Neutrophil (primary cell): ENCODE measurements around the gene TSHR.
"Not testable (repeated sequence)": the region's sequence is repeated elsewhere in the genome, so short reads cannot be mapped to it uniquely, and the experiment has no call there.

ENCODE experiments used
- H3K27ac ChIP-seq: fragments of 200-600 bp; sonication (generic); 2 replicates; pipeline ENCODE4 v1.5.1; 2016; ENCODE audit warnings: mild to moderate bottlenecking, moderate library complexity
- H3K27me3 ChIP-seq: fragments of 200-600 bp; sonication (generic); 2 replicates; pipeline ENCODE4 v1.6.0; 2016; ENCODE audit warnings: mild to moderate bottlenecking
- H3K36me3 ChIP-seq: fragments of 200-600 bp; sonication (generic); 2 replicates; pipeline ENCODE4 v1.5.1; 2017
- H3K4me1 ChIP-seq, 2 experiments: fragments of 200-600 bp in 1 of 2; sonication (generic) in 1 of 2; 1 replicate in 1 of 2; 2 replicates in 1 of 2; pipeline versions ENCODE4 v1.5.1 to v1.6.1; 2013 to 2016; ENCODE audit warnings: low read depth in 1 of 2, low read length in 1 of 2, mild to moderate bottlenecking in 1 of 2, moderate library complexity in 1 of 2; ENCODE audit not compliant: control insufficient read depth in 1 of 2, insufficient read depth in 1 of 2
- H3K4me3 ChIP-seq, 2 experiments: fragments of 200-600 bp in 1 of 2; sonication (generic) in 1 of 2; 1 replicate in 1 of 2; 2 replicates in 1 of 2; pipeline ENCODE4 v1.5.1; 2013 to 2016; ENCODE audit warnings: low read depth in 1 of 2, low read length in 1 of 2, mild to moderate bottlenecking in 1 of 2, moderate library complexity in 1 of 2
- H3K9me3 ChIP-seq: fragments of 200-600 bp; sonication (generic); 2 replicates; pipeline ENCODE4 v1.5.1; 2016
- CTCF ChIP-seq: fragments of 200-600 bp; sonication (generic); IDR thresholded peaks from 2 replicates; pipeline ENCODE4 v1.5.1; 2016; ENCODE audit warnings: antibody characterized with exemption

Gene TSHR

GRCh38 chr14:81102217-81102616, 146.8 kb downstream of the TSHR start:
- no peak for TF ChIP-seq CTCF
- H3K9me3 ChIP-seq, result no peaks in the 10 kb centered on the region
- no peak overlapping the region for H3K4me3 ChIP-seq
- H3K27ac ChIP-seq, result no peak overlapping the region
- H3K36me3 ChIP-seq, result no peaks in the 10 kb centered on the region
- H3K4me1 ChIP-seq, result no peaks in the 10 kb centered on the region
- no peaks in the 10 kb centered on the region for H3K27me3 ChIP-seq

GRCh38 chr14:81103443-81103842, 148.0 kb downstream of the TSHR start:
- no peak overlapping the region for H3K27ac ChIP-seq
- H3K27me3 ChIP-seq, result no peaks in the 10 kb centered on the region
- H3K36me3 ChIP-seq, result no peaks in the 10 kb centered on the region
- no peak overlapping the region for H3K4me3 ChIP-seq
- no peaks in the 10 kb centered on the region for H3K9me3 ChIP-seq
- no peak for TF ChIP-seq CTCF
- H3K4me1 ChIP-seq, result no peaks in the 10 kb centered on the region

GRCh38 chr14:81105378-81105777, 150.0 kb downstream of the TSHR start:
- no peak overlapping the region for H3K27ac ChIP-seq
- H3K36me3 ChIP-seq, result no peaks in the 10 kb centered on the region
- no peaks in the 10 kb centered on the region for H3K9me3 ChIP-seq
- H3K27me3 ChIP-seq, result no peaks in the 10 kb centered on the region
- no peak for TF ChIP-seq CTCF
- H3K4me1 ChIP-seq, result no peaks in the 10 kb centered on the region
- H3K4me3 ChIP-seq, result no peak overlapping the region

GRCh38 chr14:81105961-81106360, 150.5 kb downstream of the TSHR start:
- Histone ChIP-seq H3K27ac (no peak overlapping the region), H3K4me3 (no peak overlapping the region), H3K4me1 (no peaks in the 10 kb centered on the region), H3K36me3 (no peaks in the 10 kb centered on the region), H3K9me3 (no peaks in the 10 kb centered on the region), H3K27me3 (no peaks in the 10 kb centered on the region)
- TF ChIP-seq CTCF, result no peak

- no peak overlapping the region for H3K4me3 ChIP-seq
- no peak for TF ChIP-seq CTCF
- no peaks in the 10 kb centered on the region for H3K27me3 ChIP-seq
- no peaks in the 10 kb centered on the region for H3K9me3 ChIP-seq
- no peaks in the 10 kb centered on the region for H3K4me1 ChIP-seq
- no peak overlapping the region for H3K27ac ChIP-seq
- no peaks in the 10 kb centered on the region for H3K36me3 ChIP-seq
Measured at GRCh38 chr14:81110186-81110585, 154.8 kb downstream of the TSHR start.

GRCh38 chr14:81113176-81113575, 157.8 kb downstream of the TSHR start:
- TF ChIP-seq CTCF, result no peak
- no peaks in the 10 kb centered on the region for H3K27me3 ChIP-seq
- no peaks in the 10 kb centered on the region for H3K4me1 ChIP-seq
- no peaks in the 10 kb centered on the region for H3K9me3 ChIP-seq
- H3K27ac ChIP-seq, result no peak overlapping the region
- H3K36me3 ChIP-seq, result no peaks in the 10 kb centered on the region
- H3K4me3 ChIP-seq, result no peak overlapping the region

- not testable (repeated sequence) for H3K36me3 ChIP-seq, H3K4me1 ChIP-seq, H3K27ac ChIP-seq, H3K9me3 ChIP-seq, H3K4me3 ChIP-seq, H3K27me3 ChIP-seq
Measured at GRCh38 chr14:81113945-81114820, 158.8 kb downstream of the TSHR start.
